ENCODE data around the gene GAS1.

GAS1 gene

DNA sequence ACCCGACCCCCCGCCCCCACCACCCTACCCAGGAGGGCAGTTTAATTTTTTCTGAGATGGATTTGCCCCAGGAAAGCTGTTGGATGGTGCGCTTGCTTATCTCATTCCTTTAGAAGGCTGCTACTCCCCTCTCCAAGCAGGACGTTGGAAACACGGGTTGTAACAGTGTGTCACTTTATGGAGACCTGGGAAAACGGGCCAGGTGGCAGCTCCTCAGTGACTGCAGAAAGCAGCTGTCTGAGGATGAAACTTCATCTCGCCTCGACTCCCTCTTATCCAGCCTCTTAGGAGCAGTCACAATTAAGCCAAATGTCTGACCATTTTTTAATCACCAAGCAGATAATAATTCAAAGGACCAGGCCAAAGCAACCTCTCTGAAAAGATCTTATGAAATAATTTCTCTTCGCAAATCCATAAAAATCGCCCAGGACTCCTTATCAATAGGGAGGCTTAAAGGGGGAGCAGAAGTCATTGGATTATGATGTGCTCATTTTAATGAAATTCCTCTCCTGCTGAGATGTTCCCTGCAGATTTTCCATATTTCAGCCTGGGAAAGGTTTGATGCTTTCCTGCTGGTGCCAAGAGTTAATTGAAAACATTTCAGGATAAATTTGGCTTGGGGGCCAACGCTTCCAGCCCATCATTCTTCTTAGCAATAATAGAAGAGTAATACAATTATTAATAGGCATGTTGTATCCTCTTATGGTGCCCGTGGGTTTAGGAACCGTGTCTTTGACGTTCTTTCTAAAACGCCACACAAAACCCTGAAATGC, 26.0 kb downstream of the GAS1 start:
- DNase-seq: no peak

DNA sequence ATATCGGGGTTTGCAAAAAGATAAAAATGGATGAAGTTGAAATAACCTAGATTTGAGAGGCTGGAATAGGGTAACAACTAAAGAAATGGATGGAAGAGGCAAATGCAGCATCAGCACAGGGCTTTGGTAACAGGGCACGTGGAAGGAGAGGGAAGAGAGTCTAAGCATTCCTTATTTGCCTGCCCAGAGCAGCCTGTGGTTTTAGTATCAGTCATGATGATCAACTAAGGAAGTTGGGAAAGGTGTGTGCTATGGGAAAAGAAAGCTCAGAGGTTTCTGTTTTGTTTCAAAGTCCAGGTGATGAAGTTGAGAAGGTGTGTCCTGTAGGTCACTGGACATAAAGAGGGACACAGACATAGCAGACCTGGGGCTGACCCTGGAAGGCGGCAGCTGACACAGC, 28.8 kb downstream of the GAS1 start:
- DNase-seq: no peak

DNA sequence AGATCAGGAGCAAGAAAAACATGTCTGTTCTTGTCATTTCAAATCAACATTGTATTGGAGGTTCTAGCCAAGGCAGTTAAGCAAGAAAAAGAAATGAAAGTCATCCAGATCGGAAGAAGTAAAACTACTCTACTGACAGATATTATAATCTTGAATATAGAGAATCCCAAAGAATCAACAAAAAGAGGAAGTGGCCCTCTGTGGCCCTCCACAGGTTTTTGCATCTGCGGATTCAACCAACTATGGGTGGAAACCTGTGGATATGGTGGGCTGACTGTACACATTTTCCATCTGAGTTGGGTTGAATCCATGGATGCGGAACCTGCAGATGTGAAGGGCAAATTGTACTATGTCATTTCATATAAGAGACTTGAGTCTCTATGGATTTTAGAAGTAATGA, 35.1 kb downstream of the GAS1 start:
- DNase-seq: no peak

DNA sequence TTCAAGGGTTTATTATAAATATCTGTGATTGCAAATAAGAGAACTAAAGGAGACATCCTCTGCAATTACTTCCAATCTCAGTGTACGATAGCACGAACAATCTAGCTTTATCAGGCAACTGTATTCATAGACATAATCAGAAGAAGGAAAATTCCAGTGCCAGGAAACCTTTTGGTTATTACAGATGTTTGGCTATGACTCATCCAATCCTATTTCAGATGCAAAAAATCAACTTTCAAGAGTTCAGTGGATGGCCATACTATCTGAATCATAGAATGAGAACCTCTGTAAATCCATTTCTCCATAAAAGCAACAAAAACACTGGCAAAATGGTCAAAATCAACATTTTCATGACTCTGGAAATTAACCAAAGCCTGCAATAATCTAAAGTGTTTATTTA, 37.9 kb downstream of the GAS1 start:
- DNase-seq: no peak

DNA sequence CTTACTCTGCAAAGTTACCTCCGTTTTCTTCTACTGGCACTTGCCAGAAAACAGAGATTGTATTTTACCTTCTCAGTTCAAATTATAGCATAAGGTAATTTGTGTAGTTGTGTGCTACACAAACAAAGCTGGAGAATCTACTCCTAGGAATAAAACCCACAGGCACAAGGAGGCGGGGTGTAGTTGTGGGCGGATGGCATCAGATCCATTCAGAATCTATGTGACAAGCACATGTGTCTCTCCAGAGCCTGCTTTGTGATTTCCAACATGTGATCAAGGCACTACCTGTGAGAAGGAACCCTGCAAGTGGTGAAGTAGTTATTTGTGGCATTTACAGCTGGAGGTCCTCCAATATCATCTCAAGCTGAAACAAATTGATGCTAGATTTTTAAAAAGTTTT, 39.0 kb downstream of the GAS1 start:
- no peak for DNase-seq

DNA sequence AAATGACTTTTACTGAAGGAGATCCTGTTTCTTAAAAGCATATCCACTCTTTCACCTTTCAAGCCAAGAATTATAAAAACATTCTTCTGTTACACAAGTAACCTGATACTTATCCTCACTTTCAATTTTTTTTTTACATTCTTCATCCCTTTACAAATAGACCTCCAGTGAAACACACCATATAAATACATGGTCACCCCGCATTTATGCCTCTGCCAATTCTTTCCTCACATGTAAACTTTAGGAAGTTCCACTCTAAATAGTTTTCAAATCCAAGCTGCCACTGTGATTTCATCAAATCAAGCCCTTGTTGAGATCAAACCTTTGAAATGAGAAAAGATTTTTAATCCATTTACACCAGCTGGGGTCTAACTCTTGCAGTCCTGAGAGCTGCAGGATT, 40.0 kb downstream of the GAS1 start:
- DNase-seq: no peak

DNA sequence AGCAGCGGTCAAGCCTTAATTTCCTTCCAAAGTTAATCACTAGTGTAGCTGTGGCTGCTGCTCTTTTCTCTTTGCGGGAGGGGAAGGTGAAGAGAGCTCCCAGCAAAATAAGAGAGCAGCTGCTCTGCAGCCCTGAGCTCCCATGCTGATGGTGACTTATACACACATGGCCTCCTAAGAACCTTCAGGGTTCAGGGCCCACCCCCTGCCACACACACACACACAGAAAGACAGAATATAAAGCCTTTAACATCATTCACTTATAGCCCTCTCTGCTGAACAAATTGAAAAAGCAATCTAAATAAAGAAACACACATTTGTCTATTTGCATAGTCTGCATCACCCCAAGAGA, 43.6 kb downstream of the GAS1 start:
- DNase-seq: no peak

DNA sequence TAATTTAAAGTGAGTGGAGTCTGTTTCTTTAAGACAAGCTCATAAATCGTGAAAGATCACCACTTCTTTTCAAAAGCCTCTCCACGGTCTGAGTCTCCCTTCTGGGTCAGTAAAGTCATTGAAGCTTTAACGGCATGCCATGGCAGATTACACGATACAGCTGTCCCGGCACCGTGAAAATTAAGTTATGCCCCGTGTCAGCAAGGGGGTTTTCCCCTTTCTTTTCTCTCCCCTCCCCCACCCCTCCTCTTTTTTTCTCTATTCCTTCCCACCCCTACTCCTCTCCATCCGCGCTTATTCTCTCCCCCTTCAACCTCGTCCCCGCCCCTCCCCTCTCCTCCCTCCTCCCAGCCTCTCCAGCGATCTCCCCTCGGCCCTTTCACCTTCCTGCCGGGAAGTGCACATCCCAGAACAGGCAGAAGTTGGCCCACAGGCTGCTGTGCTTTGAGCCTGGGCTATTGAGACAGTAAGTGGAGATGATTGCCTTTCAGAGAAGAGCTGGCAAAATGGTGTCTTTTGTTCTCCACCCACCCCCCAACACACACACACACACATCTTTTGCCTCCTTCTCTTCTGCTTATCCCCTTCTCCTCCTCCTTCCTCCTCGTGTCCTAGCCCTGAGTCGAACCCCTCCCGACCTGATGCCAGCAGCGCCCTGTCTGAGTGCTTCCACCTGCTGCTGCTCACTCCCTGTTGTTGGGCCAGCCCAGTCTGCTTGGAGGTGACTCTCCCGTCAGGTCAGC, 44.1 kb downstream of the GAS1 start:
- no peak for DNase-seq

DNA sequence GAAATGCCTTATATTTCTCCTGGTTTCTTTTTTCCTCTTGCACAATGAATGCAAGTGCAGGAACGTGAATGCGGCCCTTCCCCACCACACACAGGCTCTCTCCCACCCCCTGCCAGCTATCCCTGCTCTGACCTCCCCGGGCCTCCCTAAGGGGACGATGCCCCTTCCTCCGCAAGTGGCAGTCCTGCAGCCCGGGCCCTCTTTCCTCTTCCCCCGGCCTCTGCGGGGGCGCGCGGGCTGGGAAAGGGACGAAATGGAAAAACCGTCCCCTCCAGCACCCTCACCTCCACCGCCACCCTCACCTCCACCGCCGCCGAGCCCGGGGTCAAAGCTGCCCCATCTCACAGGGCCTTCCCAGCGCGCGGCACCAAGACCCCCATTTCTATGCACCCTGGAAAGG, 44.7 kb downstream of the GAS1 start:
- no peak for DNase-seq

DNA sequence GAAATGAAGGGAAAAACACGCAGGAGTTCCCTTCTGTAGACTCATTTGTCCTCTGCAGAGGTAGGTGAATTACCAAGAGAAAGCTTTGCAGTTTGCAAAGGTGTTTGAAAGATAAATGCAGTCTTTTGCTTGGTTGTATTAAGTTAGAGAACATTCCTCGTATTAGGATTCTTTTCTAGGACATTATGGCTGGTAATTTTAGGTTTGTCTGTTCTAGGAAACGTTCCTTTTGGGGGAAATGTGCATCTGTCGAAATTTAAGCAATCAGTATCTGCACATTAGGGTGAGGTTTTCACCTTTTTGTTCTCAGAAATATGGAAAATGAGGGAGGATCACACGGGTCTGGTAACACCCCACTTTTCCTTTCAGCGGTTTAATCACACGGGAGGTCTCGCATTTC, 45.1 kb downstream of the GAS1 start:
- DNase-seq: no peak

DNA sequence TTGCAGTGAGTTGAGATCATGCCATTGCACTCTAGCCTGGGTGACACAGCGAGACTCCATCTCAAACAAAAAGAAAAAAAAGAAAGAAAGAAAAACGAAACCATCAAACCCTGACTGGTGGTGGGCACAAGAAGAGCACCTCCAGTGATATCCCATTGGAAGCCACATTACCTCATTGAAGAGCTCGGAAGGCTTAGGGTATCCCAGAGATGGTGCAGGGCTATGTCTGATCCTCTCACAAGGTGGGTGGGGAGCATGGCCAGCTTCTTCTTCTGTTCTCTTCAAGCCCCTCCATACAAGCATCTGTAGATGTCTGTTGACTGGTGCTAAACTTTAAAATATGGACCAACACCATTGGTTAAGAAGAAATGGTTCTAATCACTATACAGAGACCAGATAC, 45.8 kb downstream of the GAS1 start:
- DNase-seq: no peak

Measured in activated T-cell treated with anti-CD3 and anti-CD28 coated beads for 4 hours (primary cell).